K562 (cell line): ENCODE data around the gene TNFRSF13B.

Experiments used
- MYNN ChIP-seq, 2 experiments: sonication (generic); formaldehyde crosslinking in 1 of 2; IDR thresholded peaks; 2 replicates each; pipeline versions ENCODE4 v1.5.0 to v1.6.1; 2016 to 2020; ENCODE audit warnings: antibody characterized with exemption in 1 of 2, missing genetic modification reagents in 1 of 2
- NR3C1 ChIP-seq: sonication (generic); formaldehyde crosslinking; IDR thresholded peaks from 2 replicates; pipeline ENCODE4 v1.8.1; 2022; ENCODE audit warnings: missing genetic modification reagents
- POLR2A ChIP-seq: fragments of 450-650 bp; conservative IDR thresholded peaks from 2 replicates; pipeline ENCODE4 v1.6.1; 2016
- SRSF7 ChIP-seq: fragments of 200-400 bp; formaldehyde crosslinking; optimal IDR thresholded peaks from 2 replicates; pipeline ENCODE3; 2017; ENCODE audit warnings: mild to moderate bottlenecking, low read depth, low read length
- TF ChIP-seq, protein P1 (sequence below): fragments of 450-650 bp; formaldehyde crosslinking; IDR thresholded peaks from 2 replicates; pipeline ENCODE4 v1.4.0; 2022; ENCODE audit warnings: missing genetic modification characterization

DNA sequence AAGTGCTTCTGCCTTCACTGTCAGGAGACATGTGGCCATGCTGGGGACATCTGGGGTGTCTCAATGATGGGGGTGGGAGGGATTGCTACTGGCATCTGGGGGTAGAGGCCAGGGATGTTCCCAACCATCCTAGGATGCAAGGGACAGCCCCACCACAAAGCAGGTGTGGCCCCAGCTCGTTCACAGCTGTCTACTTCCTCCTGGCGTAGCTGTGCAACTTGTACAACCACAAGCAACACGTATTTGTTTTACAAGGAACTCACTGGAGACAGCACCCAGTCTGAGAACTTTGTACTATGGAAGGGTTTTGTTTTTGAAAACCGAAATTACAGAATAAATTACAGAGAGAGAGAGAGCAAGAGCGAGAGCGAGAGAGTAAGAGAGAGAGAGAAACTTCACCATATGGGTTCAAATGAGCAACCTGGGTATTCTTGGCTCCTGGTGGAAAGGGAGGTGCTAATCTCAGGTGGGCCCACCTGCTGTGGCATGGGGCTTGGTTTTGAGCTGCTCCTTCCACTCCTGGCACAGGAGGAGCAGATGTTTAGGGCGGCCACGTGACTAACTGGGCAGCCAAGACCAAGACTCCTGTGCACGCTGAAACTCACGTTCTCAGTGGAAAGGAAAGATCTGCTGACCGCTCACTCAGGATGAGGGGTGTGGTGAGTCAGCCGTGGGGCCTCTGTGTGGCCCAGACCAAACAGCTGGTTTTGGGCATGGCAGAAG lies 17.5 kb upstream of the TNFRSF13B start:
- TF ChIP-seq NR3C1 (CRISPR knock-in tag) (no peak), SRSF7 (no peak), MYNN (IDR thresholded peaks at IDR 0.05) (no peak), MYNN (CRISPR knock-in tag; IDR thresholded peaks at IDR 0.05) (no peak), POLR2A (no peak)
- TF ChIP-seq, protein P1, sequence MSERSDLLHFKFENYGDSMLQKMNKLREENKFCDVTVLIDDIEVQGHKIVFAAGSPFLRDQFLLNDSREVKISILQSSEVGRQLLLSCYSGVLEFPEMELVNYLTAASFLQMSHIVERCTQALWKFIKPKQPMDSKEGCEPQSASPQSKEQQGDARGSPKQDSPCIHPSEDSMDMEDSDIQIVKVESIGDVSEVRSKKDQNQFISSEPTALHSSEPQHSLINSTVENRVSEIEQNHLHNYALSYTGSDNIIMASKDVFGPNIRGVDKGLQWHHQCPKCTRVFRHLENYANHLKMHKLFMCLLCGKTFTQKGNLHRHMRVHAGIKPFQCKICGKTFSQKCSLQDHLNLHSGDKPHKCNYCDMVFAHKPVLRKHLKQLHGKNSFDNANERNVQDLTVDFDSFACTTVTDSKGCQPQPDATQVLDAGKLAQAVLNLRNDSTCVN = no peak
